Brain microvascular endothelial cell (primary cell): ENCODE data around the gene NRCAM.

Experiments
- DNase-seq: peaks from one replicate; pipeline ENCODE4 v3.0.0-alpha.2; 2020
- H3K27ac ChIP-seq: fragments of 250-450 bp; sonication (Bioruptor Pico); 2 replicates; pipeline ENCODE4 v1.5.1; 2020; ENCODE audit warnings: mild to moderate bottlenecking, moderate library complexity
- H3K27me3 ChIP-seq: fragments of 250-450 bp; sonication (Bioruptor Pico); replicated peaks from 2 replicates; pipeline ENCODE4 v1.5.1; 2020; ENCODE audit warnings: mild to moderate bottlenecking
- H3K36me3 ChIP-seq: fragments of 250-450 bp; sonication (Bioruptor Pico); replicated peaks from 2 replicates; pipeline ENCODE4 v1.5.1; 2020; ENCODE audit warnings: mild to moderate bottlenecking
- H3K4me3 ChIP-seq: 2 replicates; pipeline ENCODE4 v1.5.1; 2011; ENCODE audit warnings: low read depth, mild to moderate bottlenecking, control low read depth, low read length, moderate library complexity
- CTCF ChIP-seq: IDR thresholded peaks from 2 replicates; pipeline ENCODE4 v1.5.1; 2011; ENCODE audit warnings: low read depth, mild to moderate bottlenecking, moderate library complexity, low read length, control low read depth, inconsistent platforms; ENCODE audit errors: missing control alignments
- in situ Hi-C: cut with HindIII; loops from 2 replicates; pipeline ENCODE4 v1.10.0; 2017; ENCODE audit warnings: low sequenced_read_pairs, low pct_ligation_motif_present

Gene NRCAM

DNA sequence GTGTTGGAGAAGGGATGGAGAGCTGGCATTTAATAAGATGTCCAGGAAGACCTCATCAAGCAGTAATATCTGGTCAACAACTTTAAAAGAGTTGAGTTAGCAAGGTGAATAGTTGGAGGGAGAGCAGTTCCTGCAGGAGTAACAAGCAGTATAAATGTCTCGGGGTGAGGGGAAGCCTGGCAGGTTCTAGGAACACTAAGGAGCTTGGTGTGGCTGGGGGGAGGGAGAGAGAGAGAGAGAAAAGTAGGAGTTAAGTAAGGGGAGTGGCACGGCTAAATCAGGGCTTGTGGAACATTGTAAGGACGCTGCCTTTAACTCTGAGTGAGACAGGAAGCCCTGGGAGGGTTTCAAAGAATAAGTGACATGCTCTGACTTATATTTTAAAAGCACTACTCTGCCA lies 304.0 kb downstream of the NRCAM start:
- Histone ChIP-seq H3K4me3 (no peak overlapping the region), H3K36me3 (no peaks in the 10 kb centered on the region), H3K27me3 (no peaks in the 10 kb centered on the region), H3K27ac (no peak overlapping the region)
- in situ Hi-C loops, result no loop called here
- TF ChIP-seq CTCF, result no peak
- DNase-seq, result no peak

GRCh38 chr7:108149908-108150307 lies 306.3 kb downstream of the NRCAM start:
- Histone ChIP-seq H3K4me3 (no peak overlapping the region), H3K36me3 (no peaks in the 10 kb centered on the region), H3K27ac (no peak overlapping the region), H3K27me3 (no peaks in the 10 kb centered on the region)
- in situ Hi-C loops, result loop anchor here (25.0 kb wide), 1 partner anchor 138 kb away; the partner anchor contains the start of gene LAMB1
- TF ChIP-seq CTCF, result no peak
- no peak for DNase-seq

GRCh38 chr7:108149119-108149518 lies 307.1 kb downstream of the NRCAM start:
- in situ Hi-C loops, result loop anchor here (25.0 kb wide), 1 partner anchor 137 kb away; the partner anchor contains the start of gene LAMB1
- no peak for DNase-seq
- H3K36me3 ChIP-seq, result no peaks in the 10 kb centered on the region
- no peak overlapping the region for H3K27ac ChIP-seq
- TF ChIP-seq CTCF, result no peak
- no peaks in the 10 kb centered on the region for H3K27me3 ChIP-seq
- H3K4me3 ChIP-seq, result no peak overlapping the region

DNA sequence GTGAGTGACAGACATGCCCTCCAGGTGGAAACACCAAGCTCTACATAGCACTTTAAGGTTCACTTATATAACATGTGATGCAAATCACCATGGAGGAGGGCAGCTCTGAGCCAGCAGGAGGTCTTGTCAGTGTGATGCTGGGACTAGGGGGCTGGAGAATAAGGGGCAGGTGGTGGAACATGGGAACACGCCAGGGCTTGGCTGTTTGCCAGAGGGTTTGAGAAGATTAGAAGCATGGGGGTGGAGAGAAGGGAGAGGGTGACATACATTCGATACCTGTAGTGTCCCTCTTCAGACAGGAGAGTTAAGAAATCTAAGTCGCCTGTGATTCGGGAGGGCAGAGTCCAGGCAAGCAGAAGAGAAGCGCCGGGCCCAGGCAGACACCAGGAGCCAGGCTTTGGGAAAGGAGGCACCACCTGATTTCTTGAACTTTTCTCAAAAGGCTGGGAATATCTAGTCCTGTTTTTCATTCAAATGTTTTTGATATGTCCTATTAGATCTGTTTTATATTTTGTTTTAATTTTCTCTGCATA lies 309.1 kb downstream of the NRCAM start:
- Histone ChIP-seq H3K36me3 (no peaks in the 10 kb centered on the region), H3K27ac (no peak overlapping the region), H3K4me3 (no peak overlapping the region), H3K27me3 (no peaks in the 10 kb centered on the region)
- in situ Hi-C loops, result loop anchor here (25.0 kb wide), 1 partner anchor 135 kb away; the partner anchor contains the start of gene LAMB1
- no peak for TF ChIP-seq CTCF
- DNase-seq, result no peak

GRCh38 chr7:108146070-108146842 lies 310.0 kb downstream of the NRCAM start:
- Histone ChIP-seq H3K27me3 (no peaks in the 10 kb centered on the region), H3K4me3 (peak overlapping the region; percentile 43), H3K27ac (no peak overlapping the region), H3K36me3 (no peaks in the 10 kb centered on the region)
- DNase-seq, result peak; percentile 72
- peak; percentile 92 for TF ChIP-seq CTCF
- in situ Hi-C loops, result loop anchor here (25.0 kb wide), 1 partner anchor 134 kb away; the partner anchor contains the start of gene LAMB1
